Hepatocyte (in vitro differentiated cells): ENCODE data around the gene TIE1. TPM values are rescaled to one million over a fixed set of nuclear protein-coding genes. Genes with fewer than 3 reads are reported as not detected.

Experiments
- DNase-seq: peaks from one replicate; pipeline ENCODE4 v3.0.0-alpha.2; 2016; ENCODE audit warnings: low spot score
- H2AFZ ChIP-seq: fragments of 200-600 bp; sonication (generic); 2 replicates; pipeline ENCODE4 v1.6.0; 2016; ENCODE audit warnings: antibody characterized with exemption, mild to moderate bottlenecking
- H3K27ac ChIP-seq: fragments of 200-600 bp; sonication (generic); 2 replicates; pipeline ENCODE4 v1.5.1; 2016; ENCODE audit warnings: mild to moderate bottlenecking
- H3K27me3 ChIP-seq: fragments of 200-600 bp; sonication (generic); 2 replicates; pipeline ENCODE4 v1.6.1; 2016
- H3K36me3 ChIP-seq: fragments of 200-600 bp; sonication (generic); replicated peaks from 2 replicates; pipeline ENCODE4 v1.5.1; 2016; ENCODE audit warnings: low read depth; ENCODE audit not compliant: insufficient read depth
- H3K4me1 ChIP-seq: fragments of 200-600 bp; sonication (generic); 2 replicates; pipeline ENCODE4 v1.5.1; 2016; ENCODE audit warnings: mild to moderate bottlenecking, moderate library complexity; ENCODE audit not compliant: insufficient read depth
- H3K4me2 ChIP-seq: fragments of 200-600 bp; sonication (generic); 2 replicates; pipeline ENCODE4 v1.6.0; 2016
- H3K4me3 ChIP-seq: fragments of 200-600 bp; sonication (generic); 2 replicates; pipeline ENCODE4 v1.5.1; 2016; ENCODE audit warnings: mild to moderate bottlenecking
- H3K79me2 ChIP-seq: fragments of 200-600 bp; sonication (generic); 2 replicates; pipeline ENCODE4 v1.6.0; 2017; ENCODE audit warnings: mild to moderate bottlenecking
- H3K9me2 ChIP-seq: fragments of 200-600 bp; sonication (generic); replicated peaks from 2 replicates; pipeline ENCODE4 v1.6.0; 2017; ENCODE audit warnings: mild to moderate bottlenecking; ENCODE audit not compliant: insufficient read depth
- H3K9me3 ChIP-seq: fragments of 200-600 bp; sonication (generic); 2 replicates; pipeline ENCODE4 v1.5.1; 2016; ENCODE audit warnings: low read depth, mild to moderate bottlenecking
- H4K20me1 ChIP-seq: fragments of 200-600 bp; sonication (generic); 2 replicates; pipeline ENCODE4 v1.6.0; 2016; ENCODE audit warnings: mild to moderate bottlenecking; ENCODE audit not compliant: insufficient read depth, poor library complexity, severe bottlenecking
- EZH2 ChIP-seq: fragments of 200-600 bp; sonication (generic); IDR thresholded peaks from 2 replicates; pipeline ENCODE4 v1.6.1; 2016; ENCODE audit warnings: antibody characterized with exemption, mild to moderate bottlenecking, borderline replicate concordance
- EZH2phosphoT487 ChIP-seq: fragments of 200-600 bp; sonication (generic); IDR thresholded peaks from one replicate; pipeline ENCODE4 v1.6.1; 2018; ENCODE audit warnings: antibody characterized with exemption, mild to moderate bottlenecking, low read depth, moderate library complexity; ENCODE audit not compliant: unreplicated experiment, severe bottlenecking
- WGBS: methylation state at CpG from one replicate; pipeline ENCODE4 v1.1.6; 2016; ENCODE audit warnings: low lambda C conversion rate; ENCODE audit errors: missing lambda C conversion rate; 5-methylcytosine and 5-hydroxymethylcytosine counted together
- polyA plus RNA-seq: library from polyadenylated mRNA; unstranded; fragments of >200 nt; fragmentation: Nextera tagmentation; extraction: Ambion mirVana; gene quantifications from 2 replicates; pipeline ENCODE4 v1.2.1, GENCODE V29; 2016
- total RNA-seq: library from RNA; depleted of rRNA; stranded (reverse); fragments of >200 nt; gene quantifications from 2 replicates; pipeline ENCODE4 v1.2.3, GENCODE V29; 2014
- TF ChIP-seq, protein P1 (sequence below): fragments of 200-600 bp; sonication (generic); IDR thresholded peaks from 2 replicates; pipeline ENCODE4 v1.5.1; 2016; ENCODE audit warnings: antibody characterized with exemption, mild to moderate bottlenecking; ENCODE audit not compliant: poor library complexity

TIE1 gene
- total and polyA plus RNA-seq, 2 experiments from 2014 or later: 0.33 to 1.2 TPM

DNA sequence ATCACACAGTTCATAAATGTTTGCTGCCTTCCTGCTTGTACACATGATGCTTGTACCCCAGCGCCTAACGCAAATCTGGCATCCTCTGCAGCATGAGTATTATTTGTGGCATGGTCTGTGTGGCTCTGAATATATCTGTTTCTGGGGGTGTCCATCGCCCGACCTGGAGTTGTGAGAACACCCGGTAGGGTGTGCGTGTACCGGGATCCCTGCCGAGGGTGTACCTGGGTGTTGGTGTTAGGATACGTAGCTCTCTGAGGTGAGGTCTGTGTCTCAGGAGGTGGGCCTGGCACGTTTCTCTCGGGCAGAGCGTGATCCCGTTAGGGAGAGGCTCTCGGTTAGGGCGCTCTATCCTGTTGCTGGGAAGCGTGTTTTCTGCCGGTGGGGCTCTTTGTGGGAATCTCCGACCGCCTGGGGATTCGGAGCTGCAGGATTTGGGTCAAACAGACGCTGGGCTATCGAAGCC lies 47.6 kb downstream of the TIE1 start:
- peak overlapping the region; percentile 75 for H3K4me2 ChIP-seq
- TF ChIP-seq EZH2: no peak
- TF ChIP-seq, protein P1, sequence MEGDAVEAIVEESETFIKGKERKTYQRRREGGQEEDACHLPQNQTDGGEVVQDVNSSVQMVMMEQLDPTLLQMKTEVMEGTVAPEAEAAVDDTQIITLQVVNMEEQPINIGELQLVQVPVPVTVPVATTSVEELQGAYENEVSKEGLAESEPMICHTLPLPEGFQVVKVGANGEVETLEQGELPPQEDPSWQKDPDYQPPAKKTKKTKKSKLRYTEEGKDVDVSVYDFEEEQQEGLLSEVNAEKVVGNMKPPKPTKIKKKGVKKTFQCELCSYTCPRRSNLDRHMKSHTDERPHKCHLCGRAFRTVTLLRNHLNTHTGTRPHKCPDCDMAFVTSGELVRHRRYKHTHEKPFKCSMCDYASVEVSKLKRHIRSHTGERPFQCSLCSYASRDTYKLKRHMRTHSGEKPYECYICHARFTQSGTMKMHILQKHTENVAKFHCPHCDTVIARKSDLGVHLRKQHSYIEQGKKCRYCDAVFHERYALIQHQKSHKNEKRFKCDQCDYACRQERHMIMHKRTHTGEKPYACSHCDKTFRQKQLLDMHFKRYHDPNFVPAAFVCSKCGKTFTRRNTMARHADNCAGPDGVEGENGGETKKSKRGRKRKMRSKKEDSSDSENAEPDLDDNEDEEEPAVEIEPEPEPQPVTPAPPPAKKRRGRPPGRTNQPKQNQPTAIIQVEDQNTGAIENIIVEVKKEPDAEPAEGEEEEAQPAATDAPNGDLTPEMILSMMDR: no peak
- TF ChIP-seq EZH2phosphoT487: no peak
- H4K20me1 ChIP-seq: no peaks in the 10 kb centered on the region
- no peaks in the 10 kb centered on the region for H3K36me3 ChIP-seq
- H3K27me3 ChIP-seq: no peaks in the 10 kb centered on the region
- H3K4me1 ChIP-seq: peaks cover 17% of the 10 kb centered on the region
- no peaks in the 10 kb centered on the region for H3K79me2 ChIP-seq
- H2AFZ ChIP-seq: peak overlapping the region; percentile 49
- H3K9me3 ChIP-seq: no peaks in the 10 kb centered on the region
- DNase-seq: no peak
- H3K27ac ChIP-seq: peak overlapping the region; percentile 97
- H3K4me3 ChIP-seq: peak overlapping the region; percentile 30
- 21% methylated on average over 22 of the region's 22 CpGs for WGBS
- no peaks in the 10 kb centered on the region for H3K9me2 ChIP-seq

DNA sequence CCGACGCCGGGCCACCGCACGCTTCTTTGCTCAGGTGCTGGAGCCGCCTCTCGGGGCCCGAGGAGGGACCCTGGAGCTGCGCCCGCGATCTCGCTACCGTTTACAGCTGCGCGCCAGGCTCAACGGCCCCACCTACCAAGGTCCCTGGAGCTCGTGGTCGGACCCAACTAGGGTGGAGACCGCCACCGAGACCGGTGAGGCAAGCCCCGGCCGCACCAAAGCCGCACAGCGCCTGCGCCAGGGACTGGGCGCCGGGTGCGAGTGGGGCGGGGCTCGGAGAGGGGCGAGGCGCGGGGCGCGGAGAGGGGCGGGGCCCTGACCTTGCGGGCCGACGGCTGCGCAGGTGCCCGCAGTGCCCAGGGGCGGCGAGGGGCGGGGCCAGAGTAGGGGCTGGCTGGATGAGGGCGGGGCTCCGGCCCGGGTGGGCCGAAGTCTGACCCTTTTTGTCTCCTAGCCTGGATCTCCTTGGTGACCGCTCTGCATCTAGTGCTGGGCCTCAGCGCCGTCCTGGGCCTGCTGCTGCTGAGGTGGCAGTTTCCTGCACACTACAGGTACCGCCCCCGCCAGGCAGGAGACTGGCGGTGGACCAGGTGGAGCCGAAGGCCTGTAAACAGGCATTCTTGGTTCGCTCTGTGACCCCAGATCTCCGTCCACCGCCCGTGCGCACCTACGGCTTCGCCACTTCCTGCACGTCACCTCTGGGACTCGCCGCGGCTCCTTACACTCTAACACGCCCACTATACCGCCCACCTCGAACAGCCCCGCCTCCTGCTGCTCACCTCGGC lies 48.2 kb downstream of the TIE1 start:
- H4K20me1 ChIP-seq: no peaks in the 10 kb centered on the region
- H3K4me1 ChIP-seq: peaks cover 17% of the 10 kb centered on the region
- TF ChIP-seq EZH2: no peak
- TF ChIP-seq EZH2phosphoT487: no peak
- TF ChIP-seq, protein P1: no peak
- H3K9me3 ChIP-seq: no peaks in the 10 kb centered on the region
- WGBS: 2% methylated on average over 46 of the region's 72 CpGs
- H3K79me2 ChIP-seq: no peaks in the 10 kb centered on the region
- peak overlapping the region; percentile 75 for H3K4me2 ChIP-seq
- DNase-seq: peak; percentile 95
- H3K4me3 ChIP-seq: peak overlapping the region; percentile 30
- peak overlapping the region; percentile 63 for H2AFZ ChIP-seq
- H3K36me3 ChIP-seq: no peaks in the 10 kb centered on the region
- H3K27me3 ChIP-seq: no peaks in the 10 kb centered on the region
- no peaks in the 10 kb centered on the region for H3K9me2 ChIP-seq
- H3K27ac ChIP-seq: peak overlapping the region; percentile 97

DNA sequence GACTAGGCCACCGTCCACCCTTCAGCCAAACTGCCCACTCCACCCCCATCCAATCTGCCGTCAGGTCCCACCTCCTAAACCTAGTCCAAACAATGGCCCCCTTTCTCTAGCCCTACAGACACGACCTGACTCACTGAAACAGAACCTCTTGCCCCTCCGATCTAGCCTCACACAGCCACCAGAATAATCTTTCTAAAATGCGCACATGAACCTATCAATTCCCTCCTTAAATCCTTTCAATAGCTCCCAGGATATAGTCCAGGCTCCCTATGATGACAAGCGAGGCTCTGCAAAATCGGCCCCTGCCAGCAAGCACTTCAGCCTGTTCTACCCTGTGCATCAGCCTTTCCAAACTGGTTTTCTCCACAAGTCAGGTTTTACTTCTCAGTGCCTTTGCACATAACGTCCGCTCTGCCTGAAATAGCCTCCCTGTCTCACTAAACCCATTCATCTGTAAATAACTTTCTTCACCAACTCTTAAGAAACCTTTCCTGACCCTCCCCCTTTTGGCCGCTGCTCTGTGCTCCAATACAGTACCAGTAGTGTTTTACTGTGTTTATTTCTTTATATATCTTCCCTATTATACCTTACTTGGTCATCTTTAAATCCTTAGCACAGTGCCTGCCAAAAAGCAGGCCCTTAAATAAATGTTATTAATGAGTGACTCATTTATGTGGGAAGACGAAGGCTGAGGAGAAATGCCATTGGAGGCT lies 49.0 kb downstream of the TIE1 start:
- no peaks in the 10 kb centered on the region for H3K9me3 ChIP-seq
- DNase-seq: peak; percentile 46
- no peaks in the 10 kb centered on the region for H3K79me2 ChIP-seq
- no peaks in the 10 kb centered on the region for H3K27me3 ChIP-seq
- no peak for TF ChIP-seq EZH2phosphoT487
- TF ChIP-seq EZH2: no peak
- TF ChIP-seq, protein P1: no peak
- peak overlapping the region; percentile 97 for H3K27ac ChIP-seq
- WGBS: 27% methylated on average over 11 of the region's 11 CpGs
- H3K9me2 ChIP-seq: no peaks in the 10 kb centered on the region
- H3K4me1 ChIP-seq: peaks cover 17% of the 10 kb centered on the region
- H3K36me3 ChIP-seq: no peaks in the 10 kb centered on the region
- peak overlapping the region; percentile 63 for H2AFZ ChIP-seq
- H3K4me3 ChIP-seq: peak overlapping the region; percentile 9
- H4K20me1 ChIP-seq: no peaks in the 10 kb centered on the region
- H3K4me2 ChIP-seq: peak overlapping the region; percentile 75
